ENCODE data around the gene TMEM128. TPM values are rescaled to one million over a fixed set of nuclear protein-coding genes. Genes with fewer than 3 reads are reported as not detected.
"Not testable (repeated sequence)": the region's sequence is repeated elsewhere in the genome, so short reads cannot be mapped to it uniquely, and the experiment has no call there.

The TMEM128 gene
- polyA plus RNA-seq, 6 donors from 2014 or later = 23.2 to 44.8 (median 36.6) TPM

GRCh38 chr4:4203688-4204400 lies 44.2 kb downstream of the TMEM128 start:
- H3K27me3 Mint-ChIP-seq = peaks cover 38 to 59% (median 57%) of the 10 kb centered on the region in 3 donors
- no peak for ATAC-seq (ENCODE audit: low read depth in 2 of 2)
- H3K27ac Mint-ChIP-seq = no peak overlapping the region

GRCh38 chr4:4202510-4202909 lies 45.5 kb downstream of the TMEM128 start:
- DNase-seq (no peak), ATAC-seq (ENCODE audit: low read depth in 2 of 2) (no peak)
- Mint-ChIP-seq H3K4me1 (no peaks in the 10 kb centered on the region), H3K9me3 (peaks cover 0 to 12% (median 3%) of the 10 kb centered on the region in 7 donors), H3K27me3 (peaks cover 38 to 60% (median 51%) of the 10 kb centered on the region in 3 donors), H3K27ac (no peak overlapping the region), H3K4me3 (no peak overlapping the region), H3K36me3 (no peaks in the 10 kb centered on the region)

More at GRCh38 chr4:4203688-4204400, 44.2 kb downstream of the TMEM128 start:
- Mint-ChIP-seq H3K4me3 (no peak overlapping the region), H3K36me3 (no peaks in the 10 kb centered on the region), H3K4me1 (no peaks in the 10 kb centered on the region), H3K9me3 (peaks cover 0 to 12% (median 3%) of the 10 kb centered on the region in 7 donors)
- no peak for DNase-seq

- H3K4me1 Mint-ChIP-seq = no peaks in the 10 kb centered on the region
- H3K27me3 Mint-ChIP-seq = peaks cover 33 to 47% (median 37%) of the 10 kb centered on the region in 3 donors
- ATAC-seq (ENCODE audit: low read depth in 2 of 2) = no peak
- no peak for DNase-seq
- H3K36me3 Mint-ChIP-seq = no peaks in the 10 kb centered on the region
- H3K9me3 Mint-ChIP-seq = peaks cover 0 to 11% (median 2%) of the 10 kb centered on the region in 7 donors
- H3K4me3 Mint-ChIP-seq = no peak overlapping the region
- H3K27ac Mint-ChIP-seq = no peak overlapping the region
Measured at GRCh38 chr4:4200624-4201023, 47.4 kb downstream of the TMEM128 start.

GRCh38 chr4:4195354-4195753 lies 52.7 kb downstream of the TMEM128 start:
- Mint-ChIP-seq H3K4me3 (peak overlapping the region in 1 of 8 donors; percentile 17), H3K27me3 (peaks cover 20 to 55% (median 49%) of the 10 kb centered on the region in 3 donors), H3K36me3 (no peaks in the 10 kb centered on the region), H3K4me1 (no peaks in the 10 kb centered on the region), H3K27ac (no peak overlapping the region), H3K9me3 (peaks cover 0 to 16% (median 2%) of the 10 kb centered on the region in 7 donors)
- no peak for ATAC-seq (ENCODE audit: low read depth in 2 of 2)
- DNase-seq = no peak

GRCh38 chr4:4188557-4188956 lies 59.5 kb downstream of the TMEM128 start:
- H3K9me3 Mint-ChIP-seq; H3K27ac Mint-ChIP-seq; H3K4me1 Mint-ChIP-seq; H3K4me3 Mint-ChIP-seq; H3K36me3 Mint-ChIP-seq; ATAC-seq (ENCODE audit: low read depth in 2 of 2); DNase-seq: not testable (repeated sequence)
- peaks cover 42 to 64% (median 62%) of the 10 kb centered on the region in 3 donors for H3K27me3 Mint-ChIP-seq

Other genes starting within 250 kb of the TMEM128 start
- not detected for gene OTOP1, start 21.3 kb downstream of the TMEM128 start, polyA plus RNA-seq (ENCODE audit: low read depth in 6 of 6)
- gene LYAR, start 41.9 kb upstream of the TMEM128 start, polyA plus RNA-seq (ENCODE audit: low read depth in 6 of 6) = 10 to 100 TPM; 12.5 to 18.3 (median 14.6) TPM
- gene ZBTB49, start 42.0 kb upstream of the TMEM128 start, polyA plus RNA-seq (ENCODE audit: low read depth in 6 of 6) = 10 to 100 TPM in 1 of 6 donors, 1 to 10 TPM in 5; 3.3 to 10.6 (median 4.8) TPM
- gene NSG1, start 138.9 kb upstream of the TMEM128 start, polyA plus RNA-seq (ENCODE audit: low read depth in 6 of 6) = under 1 TPM in 2 of 6 donors, not detected in 4; 0.10 to 0.14 TPM